Muscle of arm (tissue), 12 donors: ENCODE data around the gene SLC23A1. TPM values are rescaled to one million over a fixed set of nuclear protein-coding genes. Genes with fewer than 3 reads are reported as not detected.

Source experiments
- polyA plus RNA-seq, 12 donors: library from polyadenylated mRNA; unstranded; fragments of 120-200 nt; gene quantifications; one replicate each; pipeline ENCODE4 v1.2.1, GENCODE V29; 2013; ENCODE audit not compliant: insufficient read length in 12 of 12

SLC23A1 gene
- polyA plus RNA-seq, 12 donors = 0.14 to 1.5 (median 0.56) TPM; not detected in 2

Other genes starting within 250 kb of the SLC23A1 start
- 10 to 100 TPM in 11 of 12 donors, not detected in 1; 19.6 to 46.8 (median 27.2) TPM for gene SIL1, start 184.9 kb downstream of the SLC23A1 start, polyA plus RNA-seq
- gene MATR3, start 89.6 kb downstream of the SLC23A1 start, polyA plus RNA-seq = 100 to 1,000 TPM in 11 of 12 donors, not detected in 1; 259 to 407 (median 356) TPM
- 100 to 1,000 TPM in 11 of 12 donors, not detected in 1; 102 to 182 (median 133) TPM for gene PAIP2, start 41.4 kb downstream of the SLC23A1 start, polyA plus RNA-seq
- gene MZB1, start 6.6 kb upstream of the SLC23A1 start, polyA plus RNA-seq = 1 to 10 TPM in 2 of 12 donors, under 1 TPM in 8, not detected in 2; 0.10 to 3.0 (median 0.39) TPM
- gene PROB1, start 11.8 kb upstream of the SLC23A1 start, polyA plus RNA-seq = 10 to 100 TPM in 11 of 12 donors, not detected in 1; 12.2 to 61.0 (median 29.0) TPM
- gene SPATA24, start 20.8 kb upstream of the SLC23A1 start, polyA plus RNA-seq = 10 to 100 TPM in 5 of 12 donors, 1 to 10 TPM in 5, not detected in 2; 7.1 to 13.2 (median 10.6) TPM
- 10 to 100 TPM; 10.4 to 82.0 (median 27.2) TPM for gene DNAJC18, start 56.2 kb upstream of the SLC23A1 start, polyA plus RNA-seq
- 10 to 100 TPM in 11 of 12 donors, not detected in 1; 19.1 to 53.2 (median 34.0) TPM for gene ECSCR, start 79.4 kb upstream of the SLC23A1 start, polyA plus RNA-seq
- gene SMIM33, start 87.7 kb upstream of the SLC23A1 start, polyA plus RNA-seq = not detected
- 10 to 100 TPM in 11 of 12 donors, not detected in 1; 17.0 to 48.5 (median 31.8) TPM for gene STING1, start 99.5 kb upstream of the SLC23A1 start, polyA plus RNA-seq
- gene UBE2D2, start 178.0 kb upstream of the SLC23A1 start, polyA plus RNA-seq = 100 to 1,000 TPM in 10 of 12 donors, 10 to 100 TPM in 1, not detected in 1; 86.7 to 157 (median 138) TPM